GDM1 (cell line): ENCODE measurements around the gene WWTR1.

Experiments
- DNase-seq: peaks from one replicate; lab custom pipeline; 2025; lab: John Stamatoyannopoulos, UW

WWTR1 gene

GRCh38 chr3:149621218-149622005, 36.4 kb downstream of the WWTR1 start:
- DNase-seq, result peak; percentile 33

GRCh38 chr3:149620291-149621020, 37.4 kb downstream of the WWTR1 start:
- DNase-seq, result no peak

- DNase-seq, result no peak
Observed at GRCh38 chr3:149619136-149619535, 38.7 kb downstream of the WWTR1 start.

- no peak for DNase-seq
Observed at GRCh38 chr3:149618151-149619123, 39.4 kb downstream of the WWTR1 start.

- no peak for DNase-seq
Observed at GRCh38 chr3:149615731-149616221, 42.0 kb downstream of the WWTR1 start.

GRCh38 chr3:149613988-149614387, 43.8 kb downstream of the WWTR1 start:
- DNase-seq, result no peak

GRCh38 chr3:149612456-149612855, 45.4 kb downstream of the WWTR1 start:
- no peak for DNase-seq

- no peak for DNase-seq
Observed at GRCh38 chr3:149611149-149611548, 46.7 kb downstream of the WWTR1 start.

- DNase-seq, result no peak
Observed at GRCh38 chr3:149610351-149611105, 47.3 kb downstream of the WWTR1 start.

- no peak for DNase-seq
Observed at GRCh38 chr3:149609595-149609994, 48.2 kb downstream of the WWTR1 start.

- DNase-seq, result no peak
Observed at GRCh38 chr3:149608987-149609386, 48.8 kb downstream of the WWTR1 start.

GRCh38 chr3:149605902-149606301, 51.9 kb downstream of the WWTR1 start:
- no peak for DNase-seq

GRCh38 chr3:149604125-149604875, 53.5 kb downstream of the WWTR1 start:
- DNase-seq, result no peak

GRCh38 chr3:149603126-149604074, 54.4 kb downstream of the WWTR1 start:
- DNase-seq, result no peak

- DNase-seq, result no peak
Observed at GRCh38 chr3:149600634-149601033, 57.2 kb downstream of the WWTR1 start.

GRCh38 chr3:149599236-149599635, 58.6 kb downstream of the WWTR1 start:
- no peak for DNase-seq

- DNase-seq, result no peak
Observed at GRCh38 chr3:149596134-149596770, 61.6 kb downstream of the WWTR1 start.

GRCh38 chr3:149593418-149594160, 64.2 kb downstream of the WWTR1 start:
- DNase-seq, result no peak
